ENCODE measurements around the gene MTHFD2. TPM values are rescaled to one million over a fixed set of nuclear protein-coding genes. Genes with fewer than 3 reads are reported as not detected.

MTHFD2 gene
- polyA plus RNA-seq, 3 donors = 24.1 to 39.4 (median 38.5) TPM

DNA sequence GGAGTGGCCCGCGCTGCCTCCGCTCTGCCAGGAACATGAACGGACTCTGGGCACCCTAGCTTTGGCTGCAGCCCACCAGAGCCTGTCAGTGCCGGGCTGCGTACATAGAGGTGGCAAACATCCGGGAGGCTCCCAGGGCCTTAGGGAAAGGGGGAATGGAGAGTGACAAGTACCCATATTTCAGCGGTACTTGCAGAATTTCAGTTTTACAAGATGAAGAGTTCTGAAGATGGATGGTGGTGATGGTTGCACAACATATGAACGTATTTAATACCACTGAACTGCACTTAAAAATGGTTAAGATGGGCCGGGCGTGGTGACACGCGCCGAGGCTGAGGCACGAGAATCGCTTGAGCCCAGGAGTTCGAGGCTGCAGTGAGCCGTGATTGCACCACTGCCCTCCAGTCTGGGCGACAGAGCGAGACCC is 873 bp downstream of the MTHFD2 start:
- H3K27ac ChIP-seq (ENCODE audit: low read depth in 1 of 2, low read length in 2 of 2) = peak overlapping the region; percentile 86 to 94
- H3K9me3 ChIP-seq (replicated peaks in 1 of 2; ENCODE audit: control insufficient read depth in 1 of 2, insufficient read depth in 1 of 2, low read length in 2 of 2) = no peaks in the 10 kb centered on the region
- H3K27me3 ChIP-seq (ENCODE audit: control insufficient read depth in 2 of 2, insufficient read depth in 2 of 2, low read length in 2 of 2) = no peaks in the 10 kb centered on the region
- Mint-ChIP-seq H3K36me3 (peaks cover 8 to 17% of the 10 kb centered on the region in 2 donors), H3K27me3 (ENCODE audit: low read depth in 3 of 3) (peaks cover 0 to 5% (median 1%) of the 10 kb centered on the region in 3 donors), H3K27ac (peak overlapping the region; percentile 96 to 98 (median 97)), H3K4me1 (peaks cover 38% of the 10 kb centered on the region), H3K9me3 (peaks cover 0 to 5% (median 0%) of the 10 kb centered on the region in 7 donors), H3K4me3 (peak overlapping the region; percentile 92 to 100)
- peak in 1 of 3 donors; percentile 11 for DNase-seq
- WGBS (ENCODE audit: insufficient coverage) = 0% methylated on average over 3 of the region's 20 CpGs
- intact Hi-C loops (cut with micrococcal nuclease) = loop anchor here in 1 of 2 donors (2.0 to 10.0 kb wide), 3 partner anchors 18 to 274 kb away; partner anchors contain the start of gene DGUOK
- peaks cover 25 to 38% of the 10 kb centered on the region in 2 donors for H3K4me1 ChIP-seq (ENCODE audit: control insufficient read depth in 1 of 2, insufficient read depth in 2 of 2, low read length in 2 of 2)
- peaks cover 46% of the 10 kb centered on the region for H4K20me1 ChIP-seq (ENCODE audit: insufficient read depth, low read length)
- peaks cover 57% of the 10 kb centered on the region for H3K79me2 ChIP-seq (ENCODE audit: insufficient read depth, low read length)
- TF ChIP-seq, protein P1, sequence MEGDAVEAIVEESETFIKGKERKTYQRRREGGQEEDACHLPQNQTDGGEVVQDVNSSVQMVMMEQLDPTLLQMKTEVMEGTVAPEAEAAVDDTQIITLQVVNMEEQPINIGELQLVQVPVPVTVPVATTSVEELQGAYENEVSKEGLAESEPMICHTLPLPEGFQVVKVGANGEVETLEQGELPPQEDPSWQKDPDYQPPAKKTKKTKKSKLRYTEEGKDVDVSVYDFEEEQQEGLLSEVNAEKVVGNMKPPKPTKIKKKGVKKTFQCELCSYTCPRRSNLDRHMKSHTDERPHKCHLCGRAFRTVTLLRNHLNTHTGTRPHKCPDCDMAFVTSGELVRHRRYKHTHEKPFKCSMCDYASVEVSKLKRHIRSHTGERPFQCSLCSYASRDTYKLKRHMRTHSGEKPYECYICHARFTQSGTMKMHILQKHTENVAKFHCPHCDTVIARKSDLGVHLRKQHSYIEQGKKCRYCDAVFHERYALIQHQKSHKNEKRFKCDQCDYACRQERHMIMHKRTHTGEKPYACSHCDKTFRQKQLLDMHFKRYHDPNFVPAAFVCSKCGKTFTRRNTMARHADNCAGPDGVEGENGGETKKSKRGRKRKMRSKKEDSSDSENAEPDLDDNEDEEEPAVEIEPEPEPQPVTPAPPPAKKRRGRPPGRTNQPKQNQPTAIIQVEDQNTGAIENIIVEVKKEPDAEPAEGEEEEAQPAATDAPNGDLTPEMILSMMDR (IDR thresholded peaks at IDR 0.05) = peak; percentile 52
- peak overlapping the region; percentile 58 to 78 (median 71) for H3K4me3 ChIP-seq (replicated peaks in 1 of 3; ENCODE audit: low read depth in 2 of 3, low read length in 3 of 3)
- H3K9ac ChIP-seq (ENCODE audit: insufficient read depth, low read length, poor library complexity, severe bottlenecking) = peak overlapping the region; percentile 94
- peaks cover under 1 to 17% of the 10 kb centered on the region in 2 donors for H3K36me3 ChIP-seq (replicated peaks in 1 of 2; ENCODE audit: control insufficient read depth in 1 of 2, insufficient read depth in 2 of 2, low read length in 2 of 2)
- H3K4me2 ChIP-seq (replicated peaks; ENCODE audit: extremely low read depth, low read length, poor library complexity, severe bottlenecking) = peak overlapping the region; percentile 81
- H2AFZ ChIP-seq (ENCODE audit: insufficient read depth, low read depth, low read length, poor library complexity, severe bottlenecking) = peak overlapping the region; percentile 75

DNA sequence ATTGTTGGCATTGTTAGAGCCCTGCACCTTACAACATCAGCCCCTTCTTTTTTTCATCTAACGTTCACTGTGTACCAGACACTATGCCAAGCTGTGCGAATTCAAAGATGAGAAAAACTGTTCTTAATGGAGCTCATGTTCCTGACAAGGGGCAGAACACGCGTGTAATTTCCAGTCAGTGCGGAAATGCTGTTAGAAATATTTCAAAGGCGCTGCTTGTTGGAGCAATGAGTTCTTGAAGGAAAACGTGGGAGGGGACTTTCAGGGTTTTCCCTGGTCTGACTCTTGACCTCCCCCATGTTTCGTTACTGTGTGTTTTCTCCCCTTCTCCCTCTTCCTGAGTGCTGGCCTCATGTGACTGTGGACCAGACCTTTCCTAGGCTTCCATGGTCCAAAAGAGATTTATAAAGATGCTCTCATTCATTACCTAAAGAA is 1.5 kb downstream of the MTHFD2 start:
- peaks cover 52% of the 10 kb centered on the region for H4K20me1 ChIP-seq (ENCODE audit: insufficient read depth, low read length)
- peak overlapping the region; percentile 81 for H3K4me2 ChIP-seq (replicated peaks; ENCODE audit: extremely low read depth, low read length, poor library complexity, severe bottlenecking)
- Mint-ChIP-seq H3K27ac (peak overlapping the region in 5 of 7 donors; percentile 97 to 98 (median 98)), H3K9me3 (peaks cover 0 to 5% (median 0%) of the 10 kb centered on the region in 7 donors), H3K4me3 (peak overlapping the region; percentile 92 to 100), H3K4me1 (peaks cover 42% of the 10 kb centered on the region), H3K27me3 (ENCODE audit: low read depth in 3 of 3) (peaks cover 0 to 5% (median 1%) of the 10 kb centered on the region in 3 donors), H3K36me3 (peaks cover 12 to 21% of the 10 kb centered on the region in 2 donors)
- H2AFZ ChIP-seq (ENCODE audit: insufficient read depth, low read depth, low read length, poor library complexity, severe bottlenecking) = no peak overlapping the region
- peaks cover 63% of the 10 kb centered on the region for H3K79me2 ChIP-seq (ENCODE audit: insufficient read depth, low read length)
- peak overlapping the region in 2 of 3 experiments; percentile 71 to 78 for H3K4me3 ChIP-seq (replicated peaks in 1 of 3; ENCODE audit: low read depth in 2 of 3, low read length in 3 of 3)
- H3K9ac ChIP-seq (ENCODE audit: insufficient read depth, low read length, poor library complexity, severe bottlenecking) = peak overlapping the region; percentile 94
- no peak for DNase-seq
- peaks cover 3 to 23% of the 10 kb centered on the region in 2 donors for H3K36me3 ChIP-seq (replicated peaks in 1 of 2; ENCODE audit: control insufficient read depth in 1 of 2, insufficient read depth in 2 of 2, low read length in 2 of 2)
- peaks cover 25 to 41% of the 10 kb centered on the region in 2 donors for H3K4me1 ChIP-seq (ENCODE audit: control insufficient read depth in 1 of 2, insufficient read depth in 2 of 2, low read length in 2 of 2)
- 66% methylated on average over 6 of the region's 8 CpGs for WGBS (ENCODE audit: insufficient coverage)
- intact Hi-C loops (cut with micrococcal nuclease) = loop anchor here in 1 of 2 donors (2.0 to 10.0 kb wide), 3 partner anchors 19 to 275 kb away; partner anchors contain the start of gene DGUOK
- H3K27me3 ChIP-seq (ENCODE audit: control insufficient read depth in 2 of 2, insufficient read depth in 2 of 2, low read length in 2 of 2) = no peaks in the 10 kb centered on the region
- no peaks in the 10 kb centered on the region for H3K9me3 ChIP-seq (replicated peaks in 1 of 2; ENCODE audit: control insufficient read depth in 1 of 2, insufficient read depth in 1 of 2, low read length in 2 of 2)
- TF ChIP-seq, protein P1 (IDR thresholded peaks at IDR 0.05) = no peak
- H3K27ac ChIP-seq (ENCODE audit: low read depth in 1 of 2, low read length in 2 of 2) = peak overlapping the region in 1 of 2 donors; percentile 94
